HepG2 (cell line): ENCODE data around the gene SIGLEC14. TPM values are rescaled to one million over a fixed set of nuclear protein-coding genes. Genes with fewer than 3 reads are reported as not detected.

Experiments used
- AKAP8 ChIP-seq: sonication (generic); formaldehyde crosslinking; IDR thresholded peaks from 2 replicates; pipeline ENCODE4 v1.5.1; 2020; ENCODE audit warnings: mild to moderate bottlenecking, missing genetic modification reagents
- BRF2 ChIP-seq: sonication (generic); formaldehyde crosslinking; IDR thresholded peaks from 2 replicates; pipeline ENCODE4 v1.8.1; 2022; ENCODE audit warnings: mild to moderate bottlenecking, missing genetic modification reagents
- CEBPG ChIP-seq: IDR thresholded peaks from 2 replicates; pipeline ENCODE4 v1.6.1; 2016
- FOXK2 ChIP-seq: fragments of 450-650 bp; IDR thresholded peaks from 2 replicates; pipeline ENCODE4 v1.6.1; 2016
- IKZF5 ChIP-seq: IDR thresholded peaks from 2 replicates; pipeline ENCODE4 v1.6.1; 2018; ENCODE audit warnings: missing genetic modification reagents, mild to moderate bottlenecking, missing compliant biosample characterization
- JDP2 ChIP-seq: sonication (generic); formaldehyde crosslinking; IDR thresholded peaks from 2 replicates; pipeline ENCODE4 v1.8.1; 2022; ENCODE audit warnings: missing genetic modification reagents, borderline replicate concordance
- LBX2 ChIP-seq: sonication (generic); formaldehyde crosslinking; IDR thresholded peaks from 2 replicates; pipeline ENCODE4 v1.5.0; 2020; ENCODE audit warnings: missing genetic modification reagents, mild to moderate bottlenecking, borderline replicate concordance
- MIER2 ChIP-seq: IDR thresholded peaks from 2 replicates; pipeline ENCODE4 v1.6.1; 2016; ENCODE audit warnings: missing biosample characterization, missing genetic modification reagents
- NFE2 ChIP-seq: sonication (generic); formaldehyde crosslinking; IDR thresholded peaks from 2 replicates; pipeline ENCODE4 v1.4.0; 2020; ENCODE audit warnings: missing genetic modification reagents
- PAWR ChIP-seq: sonication (generic); formaldehyde crosslinking; IDR thresholded peaks from 2 replicates; pipeline ENCODE4 v1.4.0; 2020; ENCODE audit warnings: missing genetic modification reagents, mild to moderate bottlenecking, borderline replicate concordance
- PHF21A ChIP-seq: sonication (generic); formaldehyde crosslinking; IDR thresholded peaks from 2 replicates; pipeline ENCODE4 v1.5.0; 2020; ENCODE audit warnings: mild to moderate bottlenecking, missing genetic modification reagents
- PTBP1 ChIP-seq: fragments of 200-400 bp; formaldehyde crosslinking; IDR thresholded peaks from 2 replicates; pipeline ENCODE4 v1.6.1; 2018; ENCODE audit warnings: low read length, low read depth; ENCODE audit not compliant: poor library complexity, severe bottlenecking
- SALL1 ChIP-seq: sonication (generic); formaldehyde crosslinking; IDR thresholded peaks from 2 replicates; pipeline ENCODE4 v1.8.0; 2022; ENCODE audit warnings: mild to moderate bottlenecking, missing genetic modification reagents
- ZKSCAN8 ChIP-seq: IDR thresholded peaks from 2 replicates; pipeline ENCODE4 v1.6.1; 2016; ENCODE audit warnings: borderline replicate concordance, missing genetic modification reagents, missing compliant biosample characterization
- ZNF333 ChIP-seq: sonication (generic); formaldehyde crosslinking; IDR thresholded peaks from 2 replicates; pipeline ENCODE4 v1.4.0; 2020; ENCODE audit warnings: mild to moderate bottlenecking, missing genetic modification reagents, borderline replicate concordance
- ZNF382 ChIP-seq: sonication (generic); formaldehyde crosslinking; IDR thresholded peaks from 2 replicates; pipeline ENCODE4 v1.5.0; 2020; ENCODE audit warnings: missing genetic modification reagents, mild to moderate bottlenecking, borderline replicate concordance
- ZNF484 ChIP-seq: sonication (generic); formaldehyde crosslinking; IDR thresholded peaks from 2 replicates; pipeline ENCODE4 v1.5.1; 2020; ENCODE audit warnings: mild to moderate bottlenecking, low read depth, missing genetic modification reagents, borderline replicate concordance
- ZNF687 ChIP-seq: sonication (generic); formaldehyde crosslinking; IDR thresholded peaks from 2 replicates; pipeline ENCODE4 v1.5.1; 2020; ENCODE audit warnings: mild to moderate bottlenecking, missing genetic modification reagents, moderate library complexity
- ZSCAN20 ChIP-seq: sonication (generic); formaldehyde crosslinking; IDR thresholded peaks from 2 replicates; pipeline ENCODE4 v1.4.0; 2020; ENCODE audit warnings: missing genetic modification reagents, mild to moderate bottlenecking, borderline replicate concordance
- ZXDC ChIP-seq: sonication (generic); formaldehyde crosslinking; IDR thresholded peaks from 2 replicates; pipeline ENCODE4 v1.5.0; 2020; ENCODE audit warnings: mild to moderate bottlenecking, missing genetic modification reagents
- polyA plus RNA-seq, 8 experiments: library from polyadenylated mRNA; depleted of rRNA in 3 of 8; stranded (reverse) in 7 of 8; unstranded in 1 of 8; fragments of >200 nt; fragmentation: Illumina TruSeq in 4 of 8; extraction: Trizol in 4 of 8; gene quantifications; 2 replicates each; pipeline versions ENCODE4 v1.2.1 to v1.2.3, GENCODE V29; 2011 to 2016; ENCODE audit warnings: low read depth in 4 of 8, missing spikeins in 1 of 8, mixed read lengths in 1 of 8; ENCODE audit not compliant: insufficient read depth in 1 of 8
- total RNA-seq, 5 experiments: library from RNA; depleted of rRNA; stranded (reverse); fragments of >200 nt; fragmentation: Illumina TruSeq; extraction: Trizol; gene quantifications; 2 replicates each; pipeline ENCODE4 v1.2.3, GENCODE V29; 2016; ENCODE audit warnings: low read depth in 1 of 5

Gene SIGLEC14
- total and polyA plus RNA-seq, 2 of the 13 experiments (the other 11 are each of a cell fraction or from before 2014, with no cell fraction given) = 0.05 to 0.09 TPM

- TF ChIP-seq SALL1 (CRISPR knock-in tag) (peak; percentile 49; the same call in 1 of the 2 replicates), AKAP8 (CRISPR knock-in tag) (no peak), JDP2 (no peak), PTBP1 (no peak), PHF21A (no peak), ZXDC (no peak), CEBPG (CRISPR knock-in tag) (peak; percentile 20; the same call in 1 of the 2 replicates), ZKSCAN8 (CRISPR knock-in tag) (no peak), ZNF687 (CRISPR knock-in tag) (peak; percentile 51), BRF2 (CRISPR knock-in tag) (no peak), IKZF5 (0 out of 2 replicates have a peak, but pooled peaks have one; percentile 34), ZSCAN20 (CRISPR knock-in tag) (no peak), MIER2 (CRISPR knock-in tag) (no peak), ZNF382 (CRISPR knock-in tag) (no peak), ZNF484 (CRISPR knock-in tag) (no peak), PAWR (CRISPR knock-in tag) (no peak), FOXK2 (no peak), LBX2 (CRISPR knock-in tag) (no peak), ZNF333 (CRISPR knock-in tag) (no peak), NFE2 (CRISPR knock-in tag) (no peak)
Observed at GRCh38 chr19:51593969-51594773, 52.5 kb downstream of the SIGLEC14 start (continued).
